KMS-11 (cell line): ENCODE measurements around the gene RNF141.

Experiments
- H2AFZ ChIP-seq: fragments of 200-600 bp; sonication (generic); 2 replicates; pipeline ENCODE4 v1.6.1; 2016; ENCODE audit warnings: antibody characterized with exemption, mixed run types, low read depth
- H3K27ac ChIP-seq: fragments of 200-600 bp; sonication (generic); 2 replicates; pipeline ENCODE4 v1.6.1; 2016; ENCODE audit warnings: mild to moderate bottlenecking, mixed run types
- H3K27me3 ChIP-seq: fragments of 200-600 bp; sonication (generic); 2 replicates; pipeline ENCODE4 v1.6.1; 2017; ENCODE audit warnings: mild to moderate bottlenecking, low read depth, mixed run types, moderate library complexity; ENCODE audit not compliant: insufficient read depth
- H3K36me3 ChIP-seq: fragments of 200-600 bp; sonication (generic); 2 replicates; pipeline ENCODE4 v1.6.1; 2017; ENCODE audit warnings: mild to moderate bottlenecking, mixed run types; ENCODE audit not compliant: insufficient read depth
- H3K4me1 ChIP-seq: fragments of 200-600 bp; sonication (generic); 2 replicates; pipeline ENCODE4 v1.6.1; 2016; ENCODE audit warnings: mild to moderate bottlenecking, low read depth, mixed run types; ENCODE audit not compliant: poor library complexity, severe bottlenecking
- H3K4me2 ChIP-seq: fragments of 200-600 bp; sonication (generic); 2 replicates; pipeline ENCODE4 v1.7.0; 2016; ENCODE audit warnings: mild to moderate bottlenecking, mixed run types
- H3K4me3 ChIP-seq: fragments of 200-600 bp; sonication (generic); IDR thresholded peaks from 2 replicates; pipeline ENCODE4 v1.6.1; 2017; ENCODE audit warnings: low read depth, low read length, mixed read lengths; ENCODE audit not compliant: insufficient read depth
- H3K79me2 ChIP-seq: fragments of 200-600 bp; sonication (generic); 2 replicates; pipeline ENCODE4 v1.6.1; 2016; ENCODE audit warnings: low read depth, mixed run types; ENCODE audit not compliant: insufficient read depth
- H3K9ac ChIP-seq: fragments of 200-600 bp; sonication (generic); 2 replicates; pipeline ENCODE4 v1.6.1; 2016; ENCODE audit warnings: mild to moderate bottlenecking, mixed run types
- H4K20me1 ChIP-seq: fragments of 200-600 bp; sonication (generic); 2 replicates; pipeline ENCODE4 v1.6.1; 2016; ENCODE audit warnings: mild to moderate bottlenecking, mixed run types; ENCODE audit not compliant: insufficient read depth
- CTCF ChIP-seq: fragments of 200-600 bp; sonication (generic); conservative IDR thresholded peaks from 2 replicates; pipeline ENCODE4 v1.6.1; 2017; ENCODE audit warnings: low read depth, mild to moderate bottlenecking, antibody characterized with exemption, low read length, moderate library complexity, mixed read lengths

Gene RNF141

GRCh38 chr11:10478574-10479550, 62.1 kb downstream of the RNF141 start:
- Histone ChIP-seq H3K27me3 (no peaks in the 10 kb centered on the region), H3K36me3 (no peaks in the 10 kb centered on the region), H3K4me1 (no peaks in the 10 kb centered on the region), H3K79me2 (no peaks in the 10 kb centered on the region), H3K4me2 (no peak overlapping the region), H3K27ac (no peak overlapping the region), H4K20me1 (no peaks in the 10 kb centered on the region), H3K4me3 (no peak overlapping the region), H3K9ac (no peak overlapping the region), H2AFZ (no peak overlapping the region)
- no peak for TF ChIP-seq CTCF

GRCh38 chr11:10478066-10478465, 62.9 kb downstream of the RNF141 start:
- no peaks in the 10 kb centered on the region for H3K36me3 ChIP-seq
- H3K4me3 ChIP-seq, result no peak overlapping the region
- no peak overlapping the region for H3K9ac ChIP-seq
- no peaks in the 10 kb centered on the region for H3K79me2 ChIP-seq
- TF ChIP-seq CTCF, result no peak
- H2AFZ ChIP-seq, result no peak overlapping the region
- H3K4me1 ChIP-seq, result no peaks in the 10 kb centered on the region
- H3K27me3 ChIP-seq, result no peaks in the 10 kb centered on the region
- H3K27ac ChIP-seq, result no peak overlapping the region
- no peaks in the 10 kb centered on the region for H4K20me1 ChIP-seq
- no peak overlapping the region for H3K4me2 ChIP-seq

GRCh38 chr11:10477690-10478046, 63.3 kb downstream of the RNF141 start:
- H3K27ac ChIP-seq, result no peak overlapping the region
- H3K9ac ChIP-seq, result no peak overlapping the region
- no peak overlapping the region for H3K4me3 ChIP-seq
- no peak overlapping the region for H3K4me2 ChIP-seq
- no peak for TF ChIP-seq CTCF
- H3K36me3 ChIP-seq, result no peaks in the 10 kb centered on the region
- no peak overlapping the region for H2AFZ ChIP-seq
- no peaks in the 10 kb centered on the region for H4K20me1 ChIP-seq
- no peaks in the 10 kb centered on the region for H3K4me1 ChIP-seq
- H3K79me2 ChIP-seq, result no peaks in the 10 kb centered on the region
- H3K27me3 ChIP-seq, result no peaks in the 10 kb centered on the region

- H3K9ac ChIP-seq, result no peak overlapping the region
- H3K4me2 ChIP-seq, result no peak overlapping the region
- H3K4me1 ChIP-seq, result no peaks in the 10 kb centered on the region
- H4K20me1 ChIP-seq, result no peaks in the 10 kb centered on the region
- H3K27me3 ChIP-seq, result no peaks in the 10 kb centered on the region
- no peaks in the 10 kb centered on the region for H3K36me3 ChIP-seq
- no peak overlapping the region for H2AFZ ChIP-seq
- no peak overlapping the region for H3K27ac ChIP-seq
- H3K79me2 ChIP-seq, result no peaks in the 10 kb centered on the region
- H3K4me3 ChIP-seq, result no peak overlapping the region
- no peak for TF ChIP-seq CTCF
Measured at GRCh38 chr11:10476927-10477689, 63.9 kb downstream of the RNF141 start.
